HG03439 (cell line): ENCODE measurements around the gene PLCL2.

Source experiments
- ATAC-seq: cut with Tn5 transposase; IDR thresholded peaks from one replicate; pipeline ENCODE4 v1.9.1; 2021; ENCODE audit warnings: mild to moderate bottlenecking, moderate library complexity; ENCODE audit not compliant: unreplicated experiment

PLCL2 gene

DNA sequence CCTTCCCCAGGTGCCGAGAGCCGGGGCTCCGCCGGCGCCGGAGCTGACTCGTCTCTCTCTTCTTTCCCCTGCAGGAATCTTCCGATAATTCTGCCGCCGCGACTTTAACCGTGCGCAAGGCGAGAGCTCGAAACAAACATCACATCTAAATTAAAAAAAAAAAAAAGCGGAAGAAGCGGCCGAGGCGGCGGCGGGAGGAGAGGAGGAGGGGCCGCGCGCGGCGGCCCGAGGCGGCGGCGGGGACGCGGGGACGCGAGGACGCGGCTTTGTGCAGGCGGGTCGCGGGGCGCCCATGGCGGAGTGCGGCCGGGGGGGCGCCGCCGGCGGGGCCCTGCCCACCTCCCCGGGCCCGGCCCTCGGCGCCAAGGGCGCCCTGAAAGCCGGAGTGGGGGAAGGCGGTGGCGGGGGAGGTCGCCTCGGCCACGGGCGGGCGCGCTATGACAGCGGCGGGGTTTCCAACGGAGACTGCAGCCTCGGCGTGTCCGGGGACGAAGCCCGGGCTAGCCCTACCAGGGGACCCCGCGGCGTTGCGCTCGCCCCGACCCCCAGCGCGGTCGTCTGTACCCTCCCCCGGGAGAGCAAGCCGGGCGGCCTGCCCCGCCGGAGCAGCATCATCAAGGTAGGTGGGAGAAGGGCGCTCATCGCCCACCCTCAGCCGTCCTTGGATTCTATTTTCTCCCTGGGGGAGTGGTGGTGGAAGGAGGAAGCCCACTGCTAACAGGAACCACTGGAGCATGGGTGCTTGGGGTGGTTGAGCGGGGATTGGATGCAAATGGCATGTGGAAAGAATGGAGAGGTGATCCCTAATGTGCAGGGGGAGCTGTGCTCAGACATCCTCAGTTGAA is at the start of gene PLCL2:
PLCL2 (plus strand) TSS at position 208 of the 845 bp plus-strand sequence; CDS start at position 293, 85 bp downstream.
- ATAC-seq: peak; percentile 33

DNA sequence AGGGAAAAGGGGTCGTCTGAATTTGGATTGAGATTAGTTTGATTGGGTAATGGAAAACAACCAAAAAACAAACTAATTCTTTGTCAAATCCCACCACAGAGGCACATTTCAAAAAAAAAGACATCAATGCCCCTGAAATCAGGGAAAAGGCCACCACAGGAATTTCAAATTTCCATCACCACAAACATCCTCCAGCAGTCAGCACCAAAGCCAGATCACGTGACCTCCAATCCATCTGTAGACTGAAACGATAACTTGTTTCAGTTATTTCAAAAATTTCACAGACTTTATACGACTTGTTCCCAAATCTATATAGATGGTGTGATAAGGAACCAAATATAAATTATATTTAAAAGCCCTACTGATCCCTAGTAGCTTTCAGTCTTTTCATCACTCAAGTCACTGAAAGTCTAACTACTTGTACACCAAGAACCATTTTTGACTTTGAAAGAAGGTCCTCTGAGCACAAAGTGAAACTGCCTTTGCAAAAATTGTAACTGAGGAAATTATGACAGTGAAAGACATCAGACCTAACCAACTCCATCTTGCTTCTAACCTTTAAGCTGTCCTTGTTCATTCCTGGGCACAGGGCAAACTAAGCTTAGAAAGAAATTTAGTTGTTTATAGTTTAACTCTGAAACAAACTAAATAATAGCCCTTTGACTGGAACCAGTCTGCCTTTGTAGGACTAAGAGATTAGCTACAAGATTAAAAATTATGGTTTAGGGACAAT is 48.1 kb upstream of the PLCL2 start:
- ATAC-seq: no peak

DNA sequence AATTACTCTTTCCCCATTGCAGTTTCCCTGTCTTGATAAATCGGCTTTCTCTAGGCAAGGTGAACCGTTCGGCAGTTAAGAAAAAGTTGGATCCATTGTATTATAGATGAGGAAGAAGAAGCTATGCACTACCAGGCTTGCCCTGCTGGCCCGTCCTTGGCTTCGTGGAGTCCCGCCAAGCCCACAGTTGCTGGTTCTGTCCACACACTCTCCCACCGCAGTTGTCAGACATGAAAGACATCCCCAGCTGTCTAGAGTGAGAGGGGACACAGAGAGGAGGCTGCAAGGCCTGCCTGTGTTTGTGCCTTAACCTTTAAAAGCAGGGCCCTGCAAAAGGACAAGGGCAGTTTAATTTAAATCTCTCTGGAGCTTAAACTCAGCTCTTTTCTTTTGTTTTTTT is 47.2 kb upstream of the PLCL2 start:
- no peak for ATAC-seq

DNA sequence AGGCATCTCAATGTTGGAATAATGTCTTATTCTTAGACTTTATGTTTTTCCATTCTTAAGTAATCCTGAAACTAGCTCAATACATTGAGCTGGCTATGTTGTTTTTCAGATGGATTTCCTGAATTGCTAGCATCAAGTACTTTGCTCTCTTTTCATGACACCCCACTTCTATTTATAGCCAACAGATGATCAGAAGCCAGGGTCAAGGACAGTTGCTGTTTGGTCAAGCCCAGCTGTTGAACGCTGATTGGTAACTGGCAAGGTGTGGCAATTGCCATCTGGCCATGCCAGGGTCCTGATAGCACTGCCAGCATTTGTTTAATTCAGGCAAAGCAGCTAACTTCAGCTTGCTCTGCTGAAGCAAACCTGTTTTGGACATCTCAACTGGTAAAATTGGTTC is 46.2 kb upstream of the PLCL2 start:
- no peak for ATAC-seq

DNA sequence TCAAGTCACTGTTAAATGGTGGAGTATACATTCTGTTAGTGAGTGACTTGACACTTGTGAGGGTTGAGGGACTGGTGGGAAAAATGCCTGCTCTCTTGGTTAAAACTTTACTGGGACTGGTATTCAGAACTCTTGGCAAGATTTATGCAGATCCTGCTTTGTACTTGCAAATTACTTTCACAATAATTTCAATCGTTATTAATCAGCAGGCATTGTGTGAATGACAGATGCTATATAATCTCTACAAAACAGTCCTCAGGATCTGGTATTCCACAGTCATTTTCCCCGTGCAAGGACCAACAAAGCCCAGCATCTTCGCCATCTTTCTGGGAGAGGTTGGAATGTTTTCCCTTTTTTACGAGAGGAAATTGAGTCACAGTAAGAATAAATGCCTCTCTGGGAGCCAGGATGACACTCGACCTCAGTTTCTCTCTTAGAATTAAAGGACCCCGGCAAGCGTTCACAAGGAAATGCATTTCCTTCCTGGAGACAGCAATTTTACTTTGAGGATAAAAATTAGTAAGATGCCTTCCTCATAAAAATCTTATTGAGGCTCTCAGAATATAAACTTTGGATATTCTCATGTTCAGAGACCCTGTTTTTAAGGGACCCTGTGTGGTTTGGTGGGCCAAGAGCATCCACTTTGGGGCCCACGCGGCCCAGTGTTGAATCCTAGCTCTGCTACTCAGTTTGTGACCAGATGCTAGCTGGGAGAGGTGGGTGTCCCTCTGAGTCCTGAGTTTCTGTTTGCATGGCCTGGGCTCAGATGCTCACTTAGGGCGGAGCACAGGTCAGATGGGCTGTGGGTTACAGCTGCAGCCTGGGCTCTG is 45.3 kb upstream of the PLCL2 start:
- no peak for ATAC-seq

DNA sequence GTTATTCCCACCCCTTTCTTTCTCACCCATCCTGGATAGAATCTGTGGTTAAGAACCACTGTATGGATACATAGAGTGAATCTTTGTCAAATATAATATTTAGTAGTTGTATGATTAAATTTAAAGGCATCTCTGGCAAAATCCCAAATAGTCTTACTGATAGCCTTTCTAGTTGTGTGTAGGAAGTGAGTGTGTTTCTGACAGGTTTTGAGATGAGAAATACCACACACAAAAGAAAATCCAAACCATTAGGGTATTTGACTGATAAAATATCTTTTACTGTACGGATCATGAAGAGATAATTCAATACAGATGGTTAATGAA is 44.7 kb upstream of the PLCL2 start:
- ATAC-seq: no peak

DNA sequence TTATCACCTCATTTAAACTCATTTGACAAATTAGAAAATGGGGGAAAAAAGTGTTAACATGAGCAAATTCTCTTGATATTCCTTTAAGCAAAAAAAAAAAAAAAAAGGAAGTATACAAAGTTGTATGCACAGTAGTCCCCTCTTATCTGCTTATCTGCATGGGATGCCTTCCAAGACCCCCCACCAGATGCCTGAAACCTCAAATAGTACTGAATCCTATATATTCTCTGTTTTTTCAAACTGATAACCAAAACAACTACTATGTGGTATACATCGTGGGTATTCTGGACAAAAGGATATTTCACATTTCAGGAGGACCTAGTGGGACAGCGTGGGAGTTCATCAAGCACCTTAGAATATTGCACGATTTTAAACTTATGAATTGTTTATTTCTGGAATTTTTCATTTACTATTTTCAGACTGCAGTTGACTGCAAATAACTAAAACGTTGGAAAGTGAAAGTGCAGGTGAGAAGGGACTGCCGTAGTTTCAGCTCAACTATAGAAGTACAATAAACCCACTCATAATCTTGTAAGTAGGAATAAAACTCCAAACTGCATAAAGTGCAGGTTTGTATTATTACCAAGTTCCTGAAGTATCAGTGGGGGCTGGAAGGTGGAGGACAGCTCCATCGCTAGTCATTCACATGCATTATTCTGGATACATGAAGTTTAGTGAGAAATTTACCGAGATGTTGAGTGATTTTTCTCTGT is 43.6 kb upstream of the PLCL2 start:
- no peak for ATAC-seq

DNA sequence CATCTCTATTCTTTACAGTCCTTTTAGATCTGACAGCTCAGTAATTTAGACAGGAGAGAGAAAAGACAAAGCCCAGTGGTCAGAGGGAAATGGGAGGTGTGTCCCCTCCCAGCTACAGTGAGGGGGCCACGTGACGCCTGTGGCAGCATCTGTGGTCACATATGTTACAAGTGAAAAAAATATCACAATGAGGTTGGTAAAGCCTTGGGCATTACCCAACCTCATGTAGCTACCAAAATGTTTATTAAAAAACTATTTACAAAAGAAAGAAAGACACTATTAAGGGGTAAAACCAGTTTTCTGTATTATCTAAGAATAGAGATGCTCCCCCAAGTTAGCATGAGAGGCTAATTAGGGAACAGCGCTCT is 42.9 kb upstream of the PLCL2 start:
- peak; percentile 62 for ATAC-seq

DNA sequence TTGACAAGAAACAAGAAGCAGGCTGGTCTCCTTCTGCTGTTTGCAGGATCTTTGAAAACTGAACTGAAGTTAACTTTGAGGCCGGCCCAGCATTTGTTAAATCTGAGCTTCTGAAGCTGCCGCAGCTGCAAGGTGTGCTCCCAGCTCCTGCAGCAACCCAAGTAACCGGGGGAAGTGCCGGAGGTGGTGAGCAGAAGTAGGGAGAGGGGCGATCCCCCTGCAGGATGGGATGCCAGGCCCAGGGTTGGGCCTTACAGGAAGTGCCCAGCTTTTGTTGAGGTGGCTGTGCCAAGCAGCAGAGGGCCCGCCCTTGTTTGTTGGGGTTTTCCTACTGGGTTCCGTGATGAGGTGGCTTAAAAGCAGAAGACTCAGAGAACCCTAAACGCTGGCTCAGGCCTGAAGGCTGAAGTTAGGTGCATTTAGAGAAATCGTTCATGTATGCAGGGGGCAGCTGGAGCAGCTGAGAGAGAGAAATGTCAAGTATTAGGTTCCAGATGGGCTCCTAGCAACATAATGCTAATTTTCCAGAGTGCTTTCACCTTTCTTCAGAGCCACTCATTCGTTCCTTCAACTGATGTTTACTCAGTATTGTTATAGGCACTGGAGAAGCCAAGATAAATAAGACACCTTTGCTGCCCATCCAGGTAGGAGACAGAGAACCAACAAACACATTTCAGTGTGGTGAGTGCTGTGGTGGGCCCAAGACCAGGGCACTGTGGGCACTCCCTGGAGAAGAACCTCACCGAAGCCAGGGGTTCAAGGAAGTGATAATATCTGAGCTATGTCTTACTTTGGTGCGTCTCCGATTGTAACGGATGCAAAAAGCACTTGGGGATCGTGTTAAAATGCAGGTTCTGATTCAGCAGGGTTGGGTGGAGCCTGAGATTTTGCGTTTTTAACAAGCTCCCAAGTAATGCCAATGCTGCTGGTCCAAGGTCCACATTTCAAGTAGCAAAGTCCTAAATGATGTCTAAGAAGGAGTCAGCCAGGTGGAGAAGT is 42.2 kb upstream of the PLCL2 start:
- peak; percentile 82 for ATAC-seq

DNA sequence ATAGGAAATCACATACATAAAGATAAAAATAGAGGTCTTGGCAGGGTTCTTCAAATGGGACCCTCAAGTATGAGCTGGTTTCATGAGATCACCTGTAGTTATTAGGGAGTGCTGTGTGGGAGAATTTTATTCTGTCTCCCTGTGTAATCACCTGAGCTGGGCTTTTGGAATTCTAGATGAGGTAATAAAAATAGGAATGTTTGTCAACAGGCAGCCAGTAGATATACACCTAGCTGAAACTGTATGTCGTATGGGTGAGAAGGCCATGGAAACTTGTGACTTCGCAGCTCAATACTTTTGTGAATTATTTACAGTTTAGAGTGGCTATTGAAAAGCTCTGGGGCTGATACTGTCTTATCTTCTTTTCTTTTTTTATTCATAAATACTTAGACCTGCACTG is 40.5 kb upstream of the PLCL2 start:
- no peak for ATAC-seq

DNA sequence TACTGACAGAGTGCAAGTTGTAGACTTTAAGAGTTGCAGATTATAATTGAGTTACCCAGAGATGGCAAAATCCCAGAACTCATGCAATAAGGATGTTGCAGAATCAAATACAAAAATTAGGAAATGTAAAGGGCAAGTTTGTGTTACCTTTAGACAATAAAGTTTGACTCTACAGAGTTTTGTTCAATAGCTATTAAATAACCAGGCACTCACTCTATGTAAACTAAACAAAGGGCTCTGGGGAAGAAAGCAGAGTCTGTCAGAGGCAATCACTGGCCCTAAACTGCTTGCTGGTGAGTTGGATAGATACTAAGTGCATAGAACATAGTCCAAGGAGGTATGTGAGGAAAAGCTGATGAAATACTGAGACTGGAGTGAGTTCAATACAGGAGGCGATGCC is 40.0 kb upstream of the PLCL2 start:
- ATAC-seq: no peak

DNA sequence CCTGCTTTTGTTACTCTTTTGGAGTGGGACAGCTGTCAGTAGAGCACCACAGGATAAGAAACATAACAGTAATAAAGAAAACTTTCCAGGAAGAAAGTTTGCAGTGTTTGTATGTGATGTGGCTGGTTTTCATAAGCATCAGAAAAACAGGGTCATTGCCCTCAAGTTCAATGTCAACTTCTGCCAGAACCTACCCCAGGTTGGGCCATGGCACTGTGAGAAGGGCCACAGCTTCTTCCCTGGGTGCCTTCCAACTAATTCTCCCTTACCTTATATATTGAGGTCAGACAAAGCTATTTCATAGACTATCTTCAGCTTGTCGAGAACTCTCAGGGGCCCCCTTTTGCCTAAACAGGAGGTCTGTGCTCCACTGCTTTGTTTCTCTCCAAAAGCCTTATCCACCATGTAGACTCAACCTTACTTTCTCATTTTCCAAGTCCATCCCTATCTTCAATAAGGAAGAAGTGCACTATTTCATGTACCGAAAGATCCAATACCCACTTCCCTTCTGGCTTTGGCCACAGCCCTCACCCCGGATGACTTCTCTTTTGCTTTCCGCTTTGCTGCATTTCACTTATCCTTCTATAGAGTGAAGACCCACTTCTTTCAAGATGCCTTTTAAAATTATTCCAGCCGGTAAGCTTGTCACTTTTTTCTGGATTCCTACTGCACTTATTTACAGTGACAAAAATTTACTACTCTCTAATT is 38.2 kb upstream of the PLCL2 start:
- no peak for ATAC-seq

DNA sequence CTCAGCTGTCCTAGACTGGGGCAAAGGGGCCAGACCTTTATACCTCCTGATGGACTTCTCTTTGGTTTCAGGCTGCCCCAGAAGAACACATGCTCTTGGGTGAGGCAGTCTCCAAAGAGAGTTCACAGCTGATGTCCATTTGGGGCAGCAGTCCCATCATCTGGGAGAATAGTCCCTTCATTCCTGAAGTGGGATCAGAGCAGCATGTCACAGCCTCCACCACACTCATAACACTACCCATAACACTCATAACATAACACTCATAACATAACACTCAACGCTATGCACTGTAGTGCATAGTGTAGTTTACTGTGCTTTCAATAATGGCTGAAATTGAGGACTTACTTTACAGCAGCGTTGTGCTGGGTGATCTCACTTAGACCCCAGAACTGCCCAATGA is 36.7 kb upstream of the PLCL2 start:
- ATAC-seq: peak; percentile 69

DNA sequence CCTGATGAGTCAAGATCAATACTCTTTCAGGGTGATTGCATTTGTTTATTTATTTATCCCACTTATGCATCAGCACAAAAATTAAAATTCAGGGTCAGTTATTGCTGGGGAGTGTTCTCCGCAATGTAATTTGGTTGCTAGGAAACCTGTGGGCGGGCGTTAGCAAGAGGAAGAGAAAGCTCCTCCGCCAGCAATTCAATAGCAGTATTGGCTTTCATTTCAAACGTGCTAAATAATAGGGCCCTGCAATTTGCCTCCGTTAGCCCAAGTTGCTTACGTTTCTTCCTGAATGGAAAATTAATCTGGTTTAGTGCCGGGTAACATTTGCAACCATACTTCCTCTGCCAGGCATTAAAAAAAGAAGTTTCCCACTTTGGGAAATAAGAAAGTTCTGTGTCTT is 35.5 kb upstream of the PLCL2 start:
- ATAC-seq: peak; percentile 69

DNA sequence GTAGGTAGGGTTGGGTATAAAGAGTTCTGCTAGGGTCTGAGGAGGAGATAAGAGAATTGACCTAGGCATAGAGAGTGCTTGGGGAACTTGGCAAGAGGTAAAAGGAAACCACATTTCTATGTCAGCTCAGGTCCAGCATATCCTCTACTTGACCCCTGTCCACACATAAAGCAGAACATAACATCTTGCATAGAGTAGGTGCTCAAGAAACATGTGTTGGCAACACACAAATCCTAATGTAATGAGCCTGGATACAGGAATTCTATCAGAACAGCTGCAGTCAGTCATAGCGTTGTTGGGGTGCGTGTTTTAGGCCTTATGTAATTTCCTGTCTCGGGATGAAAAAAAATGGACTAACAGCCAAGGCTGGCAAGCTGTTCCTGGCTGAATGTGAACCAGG is 35.0 kb upstream of the PLCL2 start:
- ATAC-seq: no peak

DNA sequence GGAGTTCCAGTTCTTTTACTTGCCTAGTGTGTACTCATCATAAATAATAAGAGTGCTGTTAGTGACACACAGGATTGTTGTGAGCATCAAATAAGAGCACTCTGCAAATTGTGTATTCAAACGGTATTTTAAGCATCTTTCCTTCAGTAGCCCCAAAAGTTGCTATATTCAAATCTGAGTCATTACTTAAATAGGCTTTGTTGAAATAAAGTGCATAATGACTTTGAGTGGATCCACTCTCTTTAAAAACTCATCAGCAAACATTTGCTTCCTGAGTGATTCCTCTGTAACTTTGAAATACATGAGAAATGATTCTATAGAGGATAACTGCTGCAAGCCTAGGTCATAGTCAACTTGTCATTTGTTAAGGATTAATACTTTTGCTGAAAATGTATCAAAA is 29.3 kb upstream of the PLCL2 start:
- no peak for ATAC-seq

DNA sequence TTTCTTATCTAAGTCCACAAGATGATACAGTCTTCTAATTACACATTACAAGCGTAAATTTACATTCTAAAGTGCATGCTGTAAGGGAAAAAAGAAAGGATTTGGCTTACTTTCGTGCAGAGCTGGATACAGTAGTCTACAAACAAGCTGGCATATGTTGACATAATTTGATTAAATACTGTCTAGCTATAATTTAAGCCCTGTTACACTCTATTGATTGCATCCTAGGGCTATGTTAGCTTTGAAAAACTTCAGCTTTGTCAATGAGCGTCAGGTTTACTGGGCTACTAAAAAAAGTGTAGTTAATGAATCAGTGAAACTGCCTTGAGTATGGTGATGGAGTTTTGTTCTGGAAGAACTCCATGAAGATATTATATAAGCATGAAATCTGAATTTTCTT is 24.5 kb upstream of the PLCL2 start:
- no peak for ATAC-seq

DNA sequence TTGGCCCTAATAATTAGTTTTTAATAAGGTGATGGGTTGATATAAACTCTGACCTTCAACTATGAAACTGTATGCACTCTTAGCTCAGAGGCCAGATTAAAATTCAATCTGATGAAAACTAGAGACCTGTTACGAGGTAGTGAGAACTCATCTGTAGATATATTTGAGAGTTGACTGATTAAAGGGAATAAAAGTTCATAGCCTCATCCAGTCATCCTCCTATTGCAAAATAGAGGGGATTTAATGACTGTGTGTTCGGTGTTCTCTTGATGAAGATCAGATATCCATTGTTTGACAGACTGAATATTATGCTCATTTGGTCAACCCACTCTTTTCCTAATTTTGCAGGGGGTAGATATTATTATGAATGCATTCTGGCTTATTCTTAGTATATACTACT is 23.3 kb upstream of the PLCL2 start:
- ATAC-seq: no peak

DNA sequence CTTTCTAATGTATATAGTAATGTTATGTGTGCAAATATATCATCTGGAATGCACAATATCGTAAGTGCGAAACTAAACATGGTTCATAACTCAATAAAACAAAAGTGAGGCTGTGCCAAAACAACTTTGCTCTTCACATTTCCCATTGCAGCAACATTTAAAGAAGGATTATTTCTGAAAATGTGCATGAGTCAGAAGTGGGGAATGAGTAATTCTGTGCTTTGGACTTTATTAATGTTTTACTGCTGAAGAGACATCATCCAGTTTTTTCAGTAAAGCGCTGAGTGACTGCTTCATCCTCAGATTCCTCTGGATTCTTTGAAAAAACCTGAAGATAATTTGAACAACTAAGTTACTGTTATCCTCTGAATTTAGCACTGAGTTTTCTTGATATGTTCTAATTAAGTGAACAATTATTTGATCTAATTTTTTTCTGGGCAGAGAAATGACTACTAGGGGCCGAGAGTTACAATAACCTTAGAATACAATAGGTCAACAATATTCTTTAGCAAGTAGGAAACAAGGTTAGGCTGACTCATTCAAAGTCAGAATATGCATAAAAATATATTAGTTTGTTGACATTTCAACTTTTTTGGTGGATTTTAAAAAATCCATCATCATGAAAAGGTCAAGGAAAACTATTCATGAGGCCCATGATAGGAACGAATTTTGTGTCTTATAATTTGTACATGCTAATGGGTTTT is 20.0 kb upstream of the PLCL2 start:
- ATAC-seq: no peak
